ENCODE data around the gene ZNF365. TPM values are rescaled to one million over a fixed set of nuclear protein-coding genes. Genes with fewer than 3 reads are reported as not detected.

The ZNF365 gene
- total and polyA plus RNA-seq, 8 donors: 0.27 to 2.9 (median 0.41) TPM

- H3K27me3 ChIP-seq: no peaks in the 10 kb centered on the region
- H3K27ac ChIP-seq: no peak overlapping the region
- no peak overlapping the region for H3K4me3 ChIP-seq
- intact Hi-C loops (cut with DNase I): no loop called here
- H3K4me1 ChIP-seq: no peaks in the 10 kb centered on the region
- DNase-seq (no peak), ATAC-seq (no peak)
- no peaks in the 10 kb centered on the region for H3K36me3 ChIP-seq
- H3K9me3 ChIP-seq: no peaks in the 10 kb centered on the region
- TF ChIP-seq CTCF (IDR thresholded peaks at IDR 0.05): no peak
Measured at GRCh38 chr10:62382831-62383230, 8.7 kb downstream of the ZNF365 start.

- ATAC-seq (peak; percentile 56), DNase-seq (no peak)
- no peaks in the 10 kb centered on the region for H3K27me3 ChIP-seq
- no peak for TF ChIP-seq CTCF (IDR thresholded peaks at IDR 0.05)
- no peak overlapping the region for H3K27ac ChIP-seq
- no peaks in the 10 kb centered on the region for H3K9me3 ChIP-seq
- intact Hi-C loops (cut with DNase I): no loop called here
- no peak overlapping the region for H3K4me3 ChIP-seq
- H3K36me3 ChIP-seq: no peaks in the 10 kb centered on the region
- H3K4me1 ChIP-seq: no peaks in the 10 kb centered on the region
Measured at GRCh38 chr10:62384057-62384446, 9.9 kb downstream of the ZNF365 start.

GRCh38 chr10:62384447-62385081, 10.4 kb downstream of the ZNF365 start:
- Histone ChIP-seq H3K27me3 (no peaks in the 10 kb centered on the region), H3K9me3 (no peaks in the 10 kb centered on the region), H3K36me3 (no peaks in the 10 kb centered on the region), H3K4me1 (no peaks in the 10 kb centered on the region), H3K4me3 (no peak overlapping the region), H3K27ac (no peak overlapping the region)
- intact Hi-C loops (cut with DNase I): no loop called here
- ATAC-seq (peak; percentile 13), DNase-seq (peak in 2 of 4 donors; percentile 82)
- TF ChIP-seq CTCF (IDR thresholded peaks at IDR 0.05): no peak

GRCh38 chr10:62386356-62387320, 12.5 kb downstream of the ZNF365 start:
- Histone ChIP-seq H3K36me3 (no peaks in the 10 kb centered on the region), H3K4me3 (no peak overlapping the region), H3K27ac (no peak overlapping the region), H3K9me3 (no peaks in the 10 kb centered on the region), H3K27me3 (no peaks in the 10 kb centered on the region), H3K4me1 (no peaks in the 10 kb centered on the region)
- TF ChIP-seq CTCF (IDR thresholded peaks at IDR 0.05): no peak
- intact Hi-C loops (cut with DNase I): no loop called here
- no peak for ATAC-seq
- no peak for DNase-seq

GRCh38 chr10:62388328-62388727, 14.2 kb downstream of the ZNF365 start:
- Histone ChIP-seq H3K9me3 (no peaks in the 10 kb centered on the region), H3K4me1 (no peaks in the 10 kb centered on the region), H3K4me3 (no peak overlapping the region), H3K27me3 (no peaks in the 10 kb centered on the region), H3K27ac (no peak overlapping the region), H3K36me3 (no peaks in the 10 kb centered on the region)
- ATAC-seq: no peak
- intact Hi-C loops (cut with DNase I): no loop called here
- DNase-seq: peak in 1 of 4 donors; percentile 29
- no peak for TF ChIP-seq CTCF (IDR thresholded peaks at IDR 0.05)
